GM19438 (cell line): ENCODE results near the gene VPS26B.

Experiments used
- ATAC-seq: cut with Tn5 transposase; IDR thresholded peaks from one replicate; pipeline ENCODE4 v1.9.1; 2021; ENCODE audit warnings: low read depth; ENCODE audit not compliant: unreplicated experiment

The VPS26B gene

GRCh38 chr11:134230339-134230738, 5.9 kb downstream of the VPS26B start:
- no peak for ATAC-seq

- no peak for ATAC-seq
These were observed 7.6 kb downstream of the VPS26B start for GRCh38 chr11:134231958-134232659.

GRCh38 chr11:134233729-134234179, 9.3 kb downstream of the VPS26B start:
- ATAC-seq: no peak

- ATAC-seq: no peak
These were observed 10.9 kb downstream of the VPS26B start for GRCh38 chr11:134235399-134235798.

- ATAC-seq: no peak
These were observed 12.5 kb downstream of the VPS26B start for GRCh38 chr11:134236834-134237556.

GRCh38 chr11:134237557-134237922, 13.1 kb downstream of the VPS26B start:
- no peak for ATAC-seq

GRCh38 chr11:134238956-134239355, 14.5 kb downstream of the VPS26B start:
- ATAC-seq: no peak

- no peak for ATAC-seq
These were observed 16.1 kb downstream of the VPS26B start for GRCh38 chr11:134240592-134240991.

GRCh38 chr11:134242376-134242775, 17.9 kb downstream of the VPS26B start:
- no peak for ATAC-seq

GRCh38 chr11:134243913-134244312, 19.4 kb downstream of the VPS26B start:
- no peak for ATAC-seq

GRCh38 chr11:134244593-134244992, 20.1 kb downstream of the VPS26B start:
- peak; percentile 85 for ATAC-seq

GRCh38 chr11:134245434-134245833, 21.0 kb downstream of the VPS26B start:
- no peak for ATAC-seq

- no peak for ATAC-seq
These were observed 21.6 kb downstream of the VPS26B start for GRCh38 chr11:134246100-134246499.

GRCh38 chr11:134246678-134247077, 22.2 kb downstream of the VPS26B start:
- ATAC-seq: no peak

GRCh38 chr11:134248910-134249480, 24.5 kb downstream of the VPS26B start:
- ATAC-seq: no peak

GRCh38 chr11:134250246-134250645, 25.8 kb downstream of the VPS26B start:
- no peak for ATAC-seq

- ATAC-seq: no peak
These were observed 26.2 kb downstream of the VPS26B start for GRCh38 chr11:134250675-134251074.

- ATAC-seq: peak; percentile 29
These were observed 28.1 kb downstream of the VPS26B start for GRCh38 chr11:134252346-134253187.

GRCh38 chr11:134253188-134253993, 28.9 kb downstream of the VPS26B start, which contains the start of the genes ACAD8 and THYN1:
ACAD8 (plus strand) TSS chr11:134253568; CDS start chr11:134253601, 33 bp downstream.
THYN1 (minus strand) TSS chr11:134253352; CDS start chr11:134252882, 470 bp downstream.
- ATAC-seq: peak; percentile 98
